Ecto neural progenitor cell (in vitro differentiated cells): Measurements from ENCODE around the gene SIRPG.
"Not testable (repeated sequence)": the region's sequence is repeated elsewhere in the genome, so short reads cannot be mapped to it uniquely, and the experiment has no call there.

Experiments used
- DNase-seq: peaks from one replicate; pipeline ENCODE4 v3.0.0-alpha.2; 2018; ENCODE audit warnings: low spot score

The SIRPG gene

DNA sequence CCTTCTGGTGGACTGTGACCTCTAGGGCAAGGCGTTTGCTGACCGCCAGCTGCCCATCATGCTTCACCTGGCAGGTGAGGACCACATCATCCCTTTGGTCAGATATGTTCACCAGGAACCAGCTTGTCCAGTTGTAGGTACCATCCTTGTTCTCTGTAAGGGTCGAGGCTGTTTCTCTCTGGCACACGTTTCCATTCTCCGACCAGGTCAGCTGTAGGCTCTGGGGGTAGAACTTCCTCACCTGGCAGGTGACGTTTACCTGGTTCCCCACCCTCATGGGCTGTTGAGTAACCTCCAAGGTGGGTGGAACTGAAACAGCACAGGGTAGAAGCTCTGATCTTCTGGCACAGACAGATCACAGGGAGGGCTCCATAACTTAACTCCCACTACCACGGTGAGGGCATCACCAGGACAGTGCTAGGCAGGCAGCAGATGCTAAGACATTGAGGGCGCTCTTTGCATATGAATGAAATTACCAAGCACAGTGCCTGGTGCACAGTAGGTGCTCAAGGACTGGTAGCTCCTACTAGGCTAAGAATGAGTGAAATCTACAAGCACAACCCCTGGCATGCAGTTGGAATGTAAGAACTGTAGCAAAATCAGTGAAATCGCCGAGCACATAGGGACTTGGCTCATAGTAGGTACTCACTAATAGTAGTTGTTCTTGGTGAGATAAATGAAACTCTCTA, 22.1 kb downstream of the SIRPG start:
- DNase-seq, result no peak

DNA sequence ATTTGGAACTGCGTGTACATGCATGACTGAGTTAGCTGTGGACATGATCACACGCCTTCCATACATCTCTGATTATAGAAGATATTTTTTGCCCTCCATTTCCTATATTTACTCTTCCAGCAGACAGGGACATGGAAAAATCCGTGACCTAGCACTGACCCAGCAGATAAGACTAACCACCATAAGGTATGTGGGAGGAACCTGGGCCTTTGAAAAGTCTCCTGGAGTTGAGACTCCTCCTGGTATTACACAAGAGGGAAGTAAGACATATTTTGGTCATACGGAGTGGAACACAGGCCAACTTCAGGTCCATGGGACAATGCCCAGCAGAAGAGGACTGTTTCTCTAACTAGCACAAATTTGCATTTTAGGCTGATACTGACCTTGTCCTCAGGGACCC, 24.0 kb downstream of the SIRPG start:
- DNase-seq, result no peak

DNA sequence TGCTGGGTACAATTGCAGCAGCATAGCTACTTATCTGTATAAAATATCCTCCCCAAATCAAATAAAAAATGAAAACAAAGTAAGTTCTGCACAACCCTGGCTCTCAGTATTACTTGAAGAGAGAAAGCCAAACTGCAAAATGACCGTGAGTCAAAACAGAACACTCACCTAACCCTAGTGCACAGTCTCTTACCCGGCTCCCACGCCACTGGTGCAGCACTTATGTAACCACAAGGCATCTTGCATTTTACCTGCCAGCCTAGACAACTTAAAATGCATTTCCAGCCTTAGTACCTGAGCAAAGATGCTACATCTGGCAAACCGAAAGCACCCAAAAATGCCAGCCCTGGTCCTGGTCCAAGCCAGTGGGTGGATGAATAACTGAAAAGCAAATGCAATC, 25.4 kb downstream of the SIRPG start:
- no peak for DNase-seq

DNA sequence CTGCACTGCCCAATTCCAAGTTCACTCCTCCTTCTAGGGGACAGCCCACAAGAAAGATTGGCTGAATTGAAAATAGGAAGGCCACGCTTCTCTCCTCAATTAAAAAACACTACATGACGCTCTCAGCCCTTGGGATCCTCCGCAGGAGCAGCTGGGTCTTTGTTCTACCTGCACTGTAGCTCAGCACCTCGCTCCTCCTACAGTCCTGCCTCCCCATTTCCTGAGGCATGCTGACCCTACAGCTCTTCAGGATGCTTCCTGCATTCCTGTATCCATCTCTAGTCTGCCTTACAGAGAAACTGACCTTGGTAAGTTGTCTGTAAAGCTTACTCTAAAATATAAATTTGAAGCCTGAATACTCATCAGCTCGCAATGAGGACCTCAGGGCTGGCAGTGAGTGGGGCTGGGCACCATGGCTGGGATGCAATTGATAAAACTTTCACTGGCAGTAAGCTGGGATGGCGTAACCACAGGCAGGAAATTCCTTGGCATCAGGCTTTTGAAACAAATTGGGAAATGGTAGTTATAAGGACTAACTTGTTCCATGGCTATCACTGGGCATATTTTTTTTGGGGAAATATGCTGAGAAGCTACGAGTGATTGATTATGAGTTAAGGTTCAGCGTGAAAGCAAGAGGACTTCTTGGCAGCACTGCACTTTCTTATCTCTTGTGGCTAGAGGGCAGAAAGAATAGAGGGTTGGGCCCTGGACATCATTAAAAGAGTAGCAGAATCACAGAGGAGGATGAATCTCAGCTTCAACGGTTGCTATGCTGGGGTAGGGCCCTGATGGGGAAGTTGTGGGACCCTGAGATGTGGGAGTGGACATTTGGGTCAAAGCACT, 26.0 kb downstream of the SIRPG start:
- DNase-seq, result no peak

DNA sequence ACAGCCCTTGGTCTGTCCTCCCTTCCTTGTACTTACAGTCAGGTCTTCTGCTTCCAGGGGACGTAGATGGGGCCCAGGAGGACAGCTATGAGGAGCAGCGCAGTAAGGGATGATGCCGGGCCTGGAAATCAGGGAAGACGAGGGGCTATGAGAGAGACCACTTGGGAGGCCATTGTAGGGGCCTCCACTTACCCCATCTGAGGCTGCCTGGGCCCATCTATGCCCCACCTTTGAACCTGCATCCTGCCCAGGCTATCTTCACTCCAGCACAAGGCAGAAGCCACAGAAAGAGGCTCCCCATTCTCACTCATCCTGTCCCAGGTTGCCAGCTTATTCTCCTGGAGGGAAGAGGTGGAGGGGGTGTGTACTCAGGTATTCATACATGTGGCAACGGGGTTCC, 27.4 kb downstream of the SIRPG start:
- no peak for DNase-seq

DNA sequence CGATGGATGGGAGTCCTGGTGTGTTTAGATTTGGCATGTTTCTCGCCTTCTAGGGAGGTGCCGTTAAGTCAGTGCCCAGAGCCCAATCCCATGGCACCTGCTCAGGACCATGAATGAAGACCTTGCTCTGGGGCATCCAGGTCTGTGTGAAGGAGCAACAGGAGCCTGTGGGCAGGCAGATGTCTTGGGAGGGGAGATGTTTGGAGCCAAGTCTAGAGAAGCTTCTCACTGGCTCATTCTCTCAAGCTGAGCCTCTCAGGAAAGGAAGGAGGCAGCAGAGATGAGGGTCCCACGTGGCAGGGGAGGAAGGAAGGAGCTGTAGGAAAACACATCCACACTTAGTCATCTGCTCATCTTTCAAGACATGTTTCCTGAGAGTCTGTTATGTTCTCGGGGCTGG, 28.3 kb downstream of the SIRPG start:
- no peak for DNase-seq

DNA sequence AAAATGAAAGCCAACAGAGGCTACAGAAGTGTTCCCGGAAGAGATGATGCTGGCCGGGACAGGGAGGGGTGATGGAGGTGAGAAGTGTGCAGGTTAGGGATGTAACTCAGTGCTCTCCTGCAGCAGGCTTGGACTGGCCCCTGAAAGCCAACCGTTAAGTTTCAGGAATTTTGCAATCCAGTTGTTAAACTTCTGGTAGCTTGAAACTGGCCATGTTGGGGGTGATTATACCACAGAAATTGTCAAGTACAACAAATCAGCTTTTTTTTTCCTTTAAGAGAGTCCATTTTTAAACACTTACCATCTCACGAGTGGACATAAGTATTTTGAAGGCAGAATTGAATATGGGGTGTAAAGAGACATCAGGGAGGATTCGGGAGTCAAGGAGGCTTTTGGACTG, 29.0 kb downstream of the SIRPG start:
- DNase-seq, result no peak

DNA sequence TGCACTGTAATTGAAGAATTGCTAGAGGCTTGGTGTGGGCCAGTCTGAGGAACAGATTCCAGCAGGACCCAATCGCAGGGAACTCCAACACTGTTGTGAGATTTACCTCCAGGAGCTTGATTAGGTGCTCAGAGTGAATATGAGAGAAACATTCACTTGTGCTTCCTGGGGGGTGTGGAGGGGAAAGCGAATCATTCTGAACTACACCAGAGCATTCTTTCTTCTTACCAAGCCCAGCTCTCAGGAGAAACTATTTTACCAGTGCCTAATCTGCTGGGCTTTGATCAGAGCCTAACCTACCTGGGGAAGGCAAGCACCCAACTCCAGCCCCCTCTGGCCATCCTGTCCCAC, 30.4 kb downstream of the SIRPG start:
- no peak for DNase-seq

DNA sequence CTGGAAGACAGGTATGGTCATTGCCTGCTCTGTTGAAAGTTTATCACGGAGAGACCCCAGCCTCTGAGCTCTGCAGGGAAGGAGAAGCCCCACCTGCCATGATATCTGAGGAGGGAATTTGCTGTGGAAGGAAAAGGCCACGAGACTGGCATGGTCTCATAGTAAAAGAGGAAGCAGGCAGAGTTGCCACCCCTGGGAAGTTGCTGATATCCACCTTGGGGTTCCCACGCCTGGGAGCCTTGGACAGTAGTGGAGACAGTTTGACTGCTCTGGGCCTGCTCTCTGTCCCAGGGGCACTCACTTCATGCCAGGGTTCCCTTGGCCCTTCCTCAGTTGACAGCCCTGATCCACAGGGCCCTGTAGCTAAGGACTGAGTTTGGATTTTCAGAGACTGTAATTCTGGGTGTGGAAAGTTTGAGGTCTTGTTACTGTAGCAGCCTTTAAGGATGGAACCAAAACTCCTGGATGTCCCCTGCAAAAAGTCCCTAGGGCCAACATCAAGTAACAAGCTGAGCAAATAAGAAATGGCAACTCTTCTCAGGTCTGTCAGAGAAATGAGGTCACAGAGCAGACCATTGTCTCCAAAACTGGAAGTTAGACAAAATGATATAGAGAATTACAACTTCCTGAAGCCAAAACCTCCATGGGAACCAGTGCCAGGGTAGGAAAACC, 30.9 kb downstream of the SIRPG start:
- no peak for DNase-seq

DNA sequence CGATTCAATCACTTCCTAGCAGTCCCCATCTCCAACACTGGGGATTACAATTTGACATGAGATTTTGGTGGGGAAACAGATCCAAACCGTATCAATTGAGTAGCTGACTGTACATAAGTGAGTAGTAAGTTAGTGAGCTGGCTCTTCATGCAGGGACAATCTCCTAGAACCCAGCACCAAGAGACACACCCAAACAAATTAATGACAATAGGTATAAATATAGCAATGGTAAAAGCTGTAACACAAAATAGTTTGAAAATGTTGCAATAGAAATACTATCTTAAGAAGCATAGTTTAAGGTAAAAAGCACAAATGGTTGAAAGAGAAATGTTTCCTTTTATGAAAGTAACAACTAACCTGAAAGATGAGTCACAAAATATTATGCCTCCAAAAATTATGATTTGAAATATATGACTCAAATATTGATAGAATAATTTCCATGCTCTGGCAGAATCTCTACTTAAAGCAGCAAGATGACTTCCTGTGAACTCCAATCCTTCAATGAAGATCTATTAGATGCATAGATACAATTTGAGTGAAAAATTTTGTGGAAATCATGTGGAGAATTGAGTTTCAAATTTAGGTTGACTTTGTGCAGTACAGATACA, 32.4 kb downstream of the SIRPG start:
- DNase-seq, result no peak

DNA sequence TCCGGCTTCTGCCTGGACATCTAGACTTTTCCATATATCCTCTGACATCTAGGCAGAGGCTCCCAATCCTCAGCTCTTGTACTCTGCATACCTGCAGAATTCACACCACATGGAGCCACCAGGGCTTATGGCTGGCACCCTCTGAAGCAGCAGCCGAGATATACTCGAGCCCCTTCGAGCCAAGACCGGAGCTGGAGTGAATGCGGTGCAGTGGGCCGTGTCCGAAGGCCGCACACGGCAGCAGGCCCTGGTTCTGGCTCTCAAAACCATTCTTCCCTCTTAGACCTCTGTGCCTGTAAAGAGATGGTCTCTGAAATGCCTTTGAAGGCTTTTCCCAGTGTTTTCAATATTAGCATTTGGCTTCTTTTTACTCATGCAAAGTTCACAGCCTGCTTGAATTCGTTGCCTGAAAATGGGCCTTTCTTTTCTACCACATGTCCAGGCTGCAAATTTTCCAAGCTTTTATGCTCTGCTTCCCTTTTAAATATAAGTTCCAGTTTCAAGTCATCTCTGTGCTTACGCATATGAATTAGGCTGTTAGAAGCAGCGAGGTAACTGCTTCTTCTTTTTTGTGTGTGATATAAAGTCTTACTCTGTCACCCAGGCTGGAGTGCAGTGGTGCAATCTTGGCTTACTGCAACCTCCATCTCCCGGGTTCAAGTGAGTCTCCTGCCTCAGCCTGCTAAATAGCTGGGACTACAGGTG, 33.9 kb downstream of the SIRPG start:
- no peak for DNase-seq

DNA sequence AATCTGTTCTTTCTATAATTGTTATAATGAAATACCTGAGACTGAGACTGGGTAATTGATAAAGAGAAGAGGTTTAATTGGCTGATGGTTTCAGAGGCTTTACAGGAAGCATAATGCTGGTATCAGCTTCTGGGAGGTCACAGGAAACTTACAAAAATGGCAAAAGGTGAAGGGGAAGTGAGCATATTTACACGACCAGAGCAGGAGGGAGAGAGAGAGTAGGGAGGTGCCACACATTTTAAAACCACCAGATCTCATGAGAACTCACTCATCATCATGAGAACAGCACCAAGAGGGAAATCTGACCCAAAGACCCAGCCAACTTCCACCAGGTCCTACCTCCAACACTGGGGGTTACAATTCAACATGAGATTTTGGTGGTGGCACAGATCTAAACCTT, 35.1 kb downstream of the SIRPG start:
- no peak for DNase-seq

DNA sequence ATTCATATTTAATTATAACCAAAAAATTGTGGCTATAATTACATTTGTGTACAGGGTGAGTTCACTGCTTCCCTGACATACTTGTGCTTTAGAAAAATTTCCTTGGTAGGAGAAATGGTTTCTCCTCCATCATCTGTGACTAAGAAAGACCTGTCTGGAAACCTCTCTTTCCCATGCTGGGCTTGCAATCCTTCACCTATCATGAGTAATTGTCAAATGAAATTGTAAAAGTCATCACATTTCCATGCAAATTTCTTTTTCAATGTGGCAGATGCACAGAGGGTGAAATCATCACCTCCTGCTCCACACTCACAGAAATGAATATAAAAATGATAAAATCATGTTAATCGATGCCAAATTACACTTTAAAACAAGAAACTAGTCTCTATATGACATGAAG, 36.3 kb downstream of the SIRPG start:
- DNase-seq, result no peak

DNA sequence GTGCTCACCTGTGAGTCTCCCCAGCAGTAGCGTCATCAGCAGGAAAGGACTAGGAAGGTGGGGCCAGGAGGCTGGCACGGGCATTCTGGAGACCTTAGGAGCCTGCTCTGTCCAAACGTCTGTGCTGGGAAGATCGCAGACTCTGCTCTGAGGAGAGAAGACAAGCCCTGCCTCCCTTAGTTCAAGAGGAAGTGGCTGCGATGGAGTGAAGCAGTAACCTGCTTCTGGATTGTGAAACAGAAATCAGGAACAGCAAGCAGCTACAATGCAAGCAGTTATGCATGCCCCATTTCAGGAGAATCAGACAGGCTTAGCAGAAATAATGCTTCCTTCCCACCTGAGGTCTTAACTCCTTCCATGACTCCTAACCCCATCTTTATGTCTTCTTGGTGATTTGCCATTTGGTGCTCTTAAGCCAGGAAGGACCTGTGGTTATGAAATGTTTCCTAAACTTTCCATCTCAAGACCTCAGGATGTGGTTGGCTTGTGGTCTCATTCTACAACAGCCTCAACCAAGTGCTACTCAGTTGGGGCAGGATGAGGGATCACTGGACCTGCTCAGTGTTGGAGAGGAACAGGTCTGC, 37.6 kb downstream of the SIRPG start, which contains the start of gene SIRPB1:
Gene SIRPB1 (minus strand): TSS at position 149 of the 584 bp plus-strand sequence. CDS start 65 bp downstream, at position 84.
- DNase-seq, result no peak

DNA sequence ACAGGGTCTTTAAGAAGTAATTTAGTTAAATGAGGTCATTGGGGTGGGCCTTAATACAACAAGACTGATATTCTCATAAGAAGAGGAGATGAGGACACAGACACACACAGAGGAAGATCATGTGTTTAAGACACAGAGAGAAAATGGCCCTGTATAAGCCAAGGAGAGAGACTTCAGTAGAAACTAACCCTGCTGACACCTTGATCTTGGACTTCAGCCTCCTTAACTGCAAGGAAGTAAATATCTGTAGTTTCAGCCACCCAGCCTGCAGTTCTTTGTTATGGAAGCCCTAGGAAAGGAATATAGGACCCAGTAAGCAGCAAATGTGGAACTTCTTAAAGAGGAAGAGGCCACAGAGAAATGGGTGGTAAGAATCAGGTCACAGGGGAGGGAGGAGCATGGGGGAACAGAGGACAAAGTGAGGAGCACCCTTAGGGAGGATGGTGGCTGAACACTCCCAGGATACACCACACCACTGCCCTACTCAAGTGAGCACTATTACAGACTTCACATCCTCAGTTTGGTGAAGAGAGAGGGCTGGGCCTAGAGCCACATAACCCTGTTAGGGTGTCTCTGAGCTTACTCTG, 38.5 kb downstream of the SIRPG start:
- no peak for DNase-seq

DNA sequence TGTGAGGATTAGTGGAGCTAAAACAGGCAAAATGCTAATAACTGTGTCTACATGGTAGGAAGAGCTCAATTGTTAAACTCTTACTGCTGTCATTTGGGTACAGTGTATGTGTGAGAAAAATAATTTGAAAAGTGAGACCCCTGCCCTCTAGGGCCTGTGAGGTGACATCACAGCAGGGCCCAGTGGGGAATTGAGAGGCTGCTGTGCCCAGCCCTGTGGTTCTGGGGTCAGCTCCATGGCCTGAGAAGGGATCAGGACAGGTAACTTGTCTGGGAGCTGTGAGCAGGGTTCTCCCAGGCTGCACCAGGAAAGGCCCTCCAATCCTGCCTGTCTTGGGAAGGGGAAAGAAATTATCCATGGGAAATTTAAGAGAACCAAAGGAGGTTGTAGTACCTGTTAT, 39.1 kb downstream of the SIRPG start:
- no peak for DNase-seq

DNA sequence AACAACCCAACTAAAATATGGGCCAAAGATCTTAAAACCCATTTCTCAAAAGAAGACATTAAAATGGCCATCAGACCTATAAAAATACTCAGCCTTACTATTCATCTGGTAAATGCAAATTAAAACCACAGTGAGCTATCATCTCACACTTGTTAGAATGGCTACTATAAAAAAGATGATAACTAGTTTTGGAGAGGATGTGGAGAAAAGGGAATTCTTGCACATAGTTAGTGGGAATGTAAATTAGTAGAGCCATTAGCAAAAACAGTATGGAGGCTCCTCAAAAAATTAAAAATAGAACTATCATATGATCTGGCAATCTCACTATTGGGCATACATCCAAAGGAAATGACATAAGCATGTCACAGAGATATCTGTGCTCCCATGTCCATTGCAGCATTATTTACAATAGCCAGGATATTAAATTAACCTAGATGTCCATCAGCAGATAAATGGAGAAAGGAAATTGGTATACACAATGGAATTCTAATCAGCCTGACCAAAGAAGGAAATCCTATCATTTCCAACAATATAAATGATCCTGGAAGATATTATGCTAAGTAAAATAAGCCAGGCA, 40.6 kb downstream of the SIRPG start:
- no peak for DNase-seq

DNA sequence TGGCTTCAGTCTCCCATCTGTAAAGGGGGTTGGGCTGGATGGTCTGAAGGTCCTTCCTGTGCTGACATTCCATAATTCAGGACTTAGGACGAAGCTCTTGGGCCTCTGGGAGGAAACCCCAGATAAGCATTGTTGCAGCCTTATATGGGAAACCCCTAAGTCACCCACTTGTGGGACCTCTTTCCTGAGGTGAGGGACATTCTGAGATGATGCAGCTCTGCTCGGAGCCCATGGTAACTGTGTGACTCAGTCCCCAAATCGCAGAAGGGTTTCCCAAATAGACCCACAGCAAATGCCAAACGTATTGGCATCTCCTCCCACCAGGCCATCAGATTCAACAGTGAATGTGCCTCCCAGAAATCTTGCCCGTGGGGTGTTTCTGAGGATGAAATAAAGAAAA, 47.2 kb downstream of the SIRPG start:
- not testable (repeated sequence) for DNase-seq

DNA sequence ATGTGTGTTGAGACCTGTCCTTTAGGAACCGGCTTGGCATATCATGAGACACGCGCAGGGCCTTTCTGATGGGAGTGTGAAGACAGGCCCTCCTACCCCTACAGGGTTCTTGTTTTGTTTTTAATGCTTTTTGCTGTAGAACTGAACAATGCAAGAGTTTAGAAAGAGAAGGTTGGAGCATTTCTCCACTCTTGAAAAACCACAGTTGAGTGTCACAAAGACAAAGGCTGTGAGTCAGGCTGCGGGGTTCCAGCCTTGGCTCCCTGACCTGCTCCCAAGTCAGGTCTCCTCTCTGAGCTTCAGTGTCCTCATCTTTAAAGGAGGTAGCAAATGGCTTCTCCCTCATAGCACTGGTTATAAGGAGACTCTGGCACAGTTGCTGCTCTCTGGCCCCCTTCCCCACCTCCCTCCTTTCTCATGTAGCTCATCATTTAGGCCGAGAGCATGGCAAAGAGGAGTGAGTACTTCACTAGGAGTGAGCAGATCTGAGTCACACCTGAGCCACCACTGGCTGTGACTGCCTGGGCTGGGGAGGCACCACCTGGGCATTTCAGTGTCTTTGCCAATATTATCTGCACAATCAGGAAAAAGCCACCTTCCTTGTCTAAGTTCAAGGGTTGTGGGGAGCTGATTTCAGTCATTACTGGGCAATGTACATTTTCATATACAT, 48.8 kb downstream of the SIRPG start:
- DNase-seq, result not testable (repeated sequence)

DNA sequence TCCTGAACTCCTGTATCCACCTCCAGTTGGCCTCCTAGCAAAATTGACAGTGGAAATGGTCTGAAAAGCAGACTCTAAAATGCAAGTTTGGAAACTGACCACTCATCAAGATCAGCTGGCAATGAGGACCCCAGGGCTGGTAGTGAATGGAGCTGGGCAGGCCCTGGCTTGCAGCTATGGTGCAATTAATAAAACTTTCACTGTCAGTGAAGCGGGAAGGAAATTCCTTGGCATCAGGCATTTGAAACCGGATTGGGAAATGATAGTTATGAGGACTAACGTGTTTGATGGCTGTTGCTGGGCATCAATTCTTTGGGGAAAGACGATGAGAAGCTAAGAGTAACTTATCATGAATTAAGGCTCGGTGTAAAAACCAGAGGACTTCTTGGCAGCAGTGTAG, 56.8 kb downstream of the SIRPG start:
- DNase-seq, result no peak
